Measurements from ENCODE around the gene STK38L.

Gene STK38L

GRCh38 chr12:27279826-27280225 is 35.7 kb downstream of the STK38L start:
- Histone ChIP-seq H3K27ac (ENCODE audit: low read depth, low read length) (no peak overlapping the region), H3K36me3 (ENCODE audit: insufficient read depth, low read length) (no peaks in the 10 kb centered on the region), H3K27me3 (ENCODE audit: insufficient read depth, low read length) (no peaks in the 10 kb centered on the region), H3K4me1 (ENCODE audit: control insufficient read depth, insufficient read depth, low read length, unreplicated experiment) (peaks cover 24% of the 10 kb centered on the region), H3K79me2 (ENCODE audit: control insufficient read depth, insufficient read depth, low read length, unreplicated experiment) (peaks cover 4% of the 10 kb centered on the region), H2AFZ (ENCODE audit: low read length, unreplicated experiment) (no peak overlapping the region), H3K4me3 (ENCODE audit: low read depth, low read length) (no peak overlapping the region)

GRCh38 chr12:27280412-27280811 is 36.3 kb downstream of the STK38L start:
- Histone ChIP-seq H3K36me3 (ENCODE audit: insufficient read depth, low read length) (no peaks in the 10 kb centered on the region), H3K4me3 (ENCODE audit: low read depth, low read length) (no peak overlapping the region), H3K27me3 (ENCODE audit: insufficient read depth, low read length) (no peaks in the 10 kb centered on the region), H3K27ac (ENCODE audit: low read depth, low read length) (no peak overlapping the region), H2AFZ (ENCODE audit: low read length, unreplicated experiment) (no peak overlapping the region), H3K79me2 (ENCODE audit: control insufficient read depth, insufficient read depth, low read length, unreplicated experiment) (peaks cover 4% of the 10 kb centered on the region), H3K4me1 (ENCODE audit: control insufficient read depth, insufficient read depth, low read length, unreplicated experiment) (peaks cover 30% of the 10 kb centered on the region)

- no peak overlapping the region for H2AFZ ChIP-seq (ENCODE audit: low read length, unreplicated experiment)
- H3K27me3 ChIP-seq (ENCODE audit: insufficient read depth, low read length) = no peaks in the 10 kb centered on the region
- no peak overlapping the region for H3K4me3 ChIP-seq (ENCODE audit: low read depth, low read length)
- peaks cover 38% of the 10 kb centered on the region for H3K4me1 ChIP-seq (ENCODE audit: control insufficient read depth, insufficient read depth, low read length, unreplicated experiment)
- H3K79me2 ChIP-seq (ENCODE audit: control insufficient read depth, insufficient read depth, low read length, unreplicated experiment) = peaks cover 10% of the 10 kb centered on the region
- H3K27ac ChIP-seq (ENCODE audit: low read depth, low read length) = no peak overlapping the region
- no peaks in the 10 kb centered on the region for H3K36me3 ChIP-seq (ENCODE audit: insufficient read depth, low read length)
These were observed 38.7 kb downstream of the STK38L start for GRCh38 chr12:27282754-27283153.

GRCh38 chr12:27284021-27284420 is 39.9 kb downstream of the STK38L start:
- peaks cover 10% of the 10 kb centered on the region for H3K79me2 ChIP-seq (ENCODE audit: control insufficient read depth, insufficient read depth, low read length, unreplicated experiment)
- H3K4me3 ChIP-seq (ENCODE audit: low read depth, low read length) = no peak overlapping the region
- H3K36me3 ChIP-seq (ENCODE audit: insufficient read depth, low read length) = no peaks in the 10 kb centered on the region
- H3K27ac ChIP-seq (ENCODE audit: low read depth, low read length) = peak overlapping the region; percentile 84
- H2AFZ ChIP-seq (ENCODE audit: low read length, unreplicated experiment) = no peak overlapping the region
- no peaks in the 10 kb centered on the region for H3K27me3 ChIP-seq (ENCODE audit: insufficient read depth, low read length)
- peaks cover 31% of the 10 kb centered on the region for H3K4me1 ChIP-seq (ENCODE audit: control insufficient read depth, insufficient read depth, low read length, unreplicated experiment)

GRCh38 chr12:27284751-27285150 is 40.7 kb downstream of the STK38L start:
- Histone ChIP-seq H3K4me3 (ENCODE audit: low read depth, low read length) (peak overlapping the region; percentile 32), H2AFZ (ENCODE audit: low read length, unreplicated experiment) (no peak overlapping the region), H3K36me3 (ENCODE audit: insufficient read depth, low read length) (no peaks in the 10 kb centered on the region), H3K27ac (ENCODE audit: low read depth, low read length) (peak overlapping the region; percentile 84), H3K27me3 (ENCODE audit: insufficient read depth, low read length) (no peaks in the 10 kb centered on the region), H3K4me1 (ENCODE audit: control insufficient read depth, insufficient read depth, low read length, unreplicated experiment) (peaks cover 36% of the 10 kb centered on the region), H3K79me2 (ENCODE audit: control insufficient read depth, insufficient read depth, low read length, unreplicated experiment) (peaks cover 10% of the 10 kb centered on the region)

- H3K4me1 ChIP-seq (ENCODE audit: control insufficient read depth, insufficient read depth, low read length, unreplicated experiment) = peaks cover 36% of the 10 kb centered on the region
- peaks cover 10% of the 10 kb centered on the region for H3K79me2 ChIP-seq (ENCODE audit: control insufficient read depth, insufficient read depth, low read length, unreplicated experiment)
- peak overlapping the region; percentile 84 for H3K27ac ChIP-seq (ENCODE audit: low read depth, low read length)
- no peaks in the 10 kb centered on the region for H3K27me3 ChIP-seq (ENCODE audit: insufficient read depth, low read length)
- peak overlapping the region; percentile 14; the same call in 1 of the 2 replicates for H3K4me3 ChIP-seq (ENCODE audit: low read depth, low read length)
- peak overlapping the region; percentile 29 for H2AFZ ChIP-seq (ENCODE audit: low read length, unreplicated experiment)
- no peaks in the 10 kb centered on the region for H3K36me3 ChIP-seq (ENCODE audit: insufficient read depth, low read length)
These were observed 41.3 kb downstream of the STK38L start for GRCh38 chr12:27285403-27285802.

- Histone ChIP-seq H3K36me3 (ENCODE audit: insufficient read depth, low read length) (no peaks in the 10 kb centered on the region), H3K4me3 (ENCODE audit: low read depth, low read length) (no peak overlapping the region), H3K79me2 (ENCODE audit: control insufficient read depth, insufficient read depth, low read length, unreplicated experiment) (peaks cover 8% of the 10 kb centered on the region), H2AFZ (ENCODE audit: low read length, unreplicated experiment) (no peak overlapping the region), H3K4me1 (ENCODE audit: control insufficient read depth, insufficient read depth, low read length, unreplicated experiment) (peaks cover 32% of the 10 kb centered on the region), H3K27ac (ENCODE audit: low read depth, low read length) (no peak overlapping the region), H3K27me3 (ENCODE audit: insufficient read depth, low read length) (no peaks in the 10 kb centered on the region)
These were observed 45.3 kb downstream of the STK38L start for GRCh38 chr12:27289414-27289813.

- no peak overlapping the region for H2AFZ ChIP-seq (ENCODE audit: low read length, unreplicated experiment)
- H3K79me2 ChIP-seq (ENCODE audit: control insufficient read depth, insufficient read depth, low read length, unreplicated experiment) = peaks cover 10% of the 10 kb centered on the region
- H3K4me1 ChIP-seq (ENCODE audit: control insufficient read depth, insufficient read depth, low read length, unreplicated experiment) = peaks cover 20% of the 10 kb centered on the region
- no peak overlapping the region for H3K4me3 ChIP-seq (ENCODE audit: low read depth, low read length)
- H3K36me3 ChIP-seq (ENCODE audit: insufficient read depth, low read length) = no peaks in the 10 kb centered on the region
- H3K27me3 ChIP-seq (ENCODE audit: insufficient read depth, low read length) = no peaks in the 10 kb centered on the region
- H3K27ac ChIP-seq (ENCODE audit: low read depth, low read length) = no peak overlapping the region
These were observed 46.5 kb downstream of the STK38L start for GRCh38 chr12:27290501-27291168.

GRCh38 chr12:27291862-27292261 is 47.8 kb downstream of the STK38L start:
- Histone ChIP-seq H3K36me3 (ENCODE audit: insufficient read depth, low read length) (no peaks in the 10 kb centered on the region), H3K27ac (ENCODE audit: low read depth, low read length) (no peak overlapping the region), H3K4me1 (ENCODE audit: control insufficient read depth, insufficient read depth, low read length, unreplicated experiment) (peaks cover 14% of the 10 kb centered on the region), H2AFZ (ENCODE audit: low read length, unreplicated experiment) (no peak overlapping the region), H3K79me2 (ENCODE audit: control insufficient read depth, insufficient read depth, low read length, unreplicated experiment) (peaks cover 4% of the 10 kb centered on the region), H3K4me3 (ENCODE audit: low read depth, low read length) (no peak overlapping the region), H3K27me3 (ENCODE audit: insufficient read depth, low read length) (no peaks in the 10 kb centered on the region)

- no peak overlapping the region for H3K4me3 ChIP-seq (ENCODE audit: low read depth, low read length)
- no peak overlapping the region for H2AFZ ChIP-seq (ENCODE audit: low read length, unreplicated experiment)
- H3K36me3 ChIP-seq (ENCODE audit: insufficient read depth, low read length) = 0 out of 2 replicates have a peak, but pooled peaks cover under 1% of the 10 kb centered on the region
- peaks cover 4% of the 10 kb centered on the region for H3K79me2 ChIP-seq (ENCODE audit: control insufficient read depth, insufficient read depth, low read length, unreplicated experiment)
- H3K27ac ChIP-seq (ENCODE audit: low read depth, low read length) = no peak overlapping the region
- H3K27me3 ChIP-seq (ENCODE audit: insufficient read depth, low read length) = no peaks in the 10 kb centered on the region
- H3K4me1 ChIP-seq (ENCODE audit: control insufficient read depth, insufficient read depth, low read length, unreplicated experiment) = peaks cover 14% of the 10 kb centered on the region
These were observed 48.6 kb downstream of the STK38L start for GRCh38 chr12:27292718-27293117.

- Histone ChIP-seq H3K79me2 (ENCODE audit: control insufficient read depth, insufficient read depth, low read length, unreplicated experiment) (peaks cover 4% of the 10 kb centered on the region), H3K27ac (ENCODE audit: low read depth, low read length) (no peak overlapping the region), H3K4me1 (ENCODE audit: control insufficient read depth, insufficient read depth, low read length, unreplicated experiment) (peaks cover 14% of the 10 kb centered on the region), H2AFZ (ENCODE audit: low read length, unreplicated experiment) (no peak overlapping the region), H3K4me3 (ENCODE audit: low read depth, low read length) (no peak overlapping the region), H3K36me3 (ENCODE audit: insufficient read depth, low read length) (0 out of 2 replicates have a peak, but pooled peaks cover 3% of the 10 kb centered on the region), H3K27me3 (ENCODE audit: insufficient read depth, low read length) (no peaks in the 10 kb centered on the region)
These were observed 49.4 kb downstream of the STK38L start for GRCh38 chr12:27293463-27293862.

Data from ACC112 (cell line).